ENCODE measurements around the gene DNAAF8.

DNA sequence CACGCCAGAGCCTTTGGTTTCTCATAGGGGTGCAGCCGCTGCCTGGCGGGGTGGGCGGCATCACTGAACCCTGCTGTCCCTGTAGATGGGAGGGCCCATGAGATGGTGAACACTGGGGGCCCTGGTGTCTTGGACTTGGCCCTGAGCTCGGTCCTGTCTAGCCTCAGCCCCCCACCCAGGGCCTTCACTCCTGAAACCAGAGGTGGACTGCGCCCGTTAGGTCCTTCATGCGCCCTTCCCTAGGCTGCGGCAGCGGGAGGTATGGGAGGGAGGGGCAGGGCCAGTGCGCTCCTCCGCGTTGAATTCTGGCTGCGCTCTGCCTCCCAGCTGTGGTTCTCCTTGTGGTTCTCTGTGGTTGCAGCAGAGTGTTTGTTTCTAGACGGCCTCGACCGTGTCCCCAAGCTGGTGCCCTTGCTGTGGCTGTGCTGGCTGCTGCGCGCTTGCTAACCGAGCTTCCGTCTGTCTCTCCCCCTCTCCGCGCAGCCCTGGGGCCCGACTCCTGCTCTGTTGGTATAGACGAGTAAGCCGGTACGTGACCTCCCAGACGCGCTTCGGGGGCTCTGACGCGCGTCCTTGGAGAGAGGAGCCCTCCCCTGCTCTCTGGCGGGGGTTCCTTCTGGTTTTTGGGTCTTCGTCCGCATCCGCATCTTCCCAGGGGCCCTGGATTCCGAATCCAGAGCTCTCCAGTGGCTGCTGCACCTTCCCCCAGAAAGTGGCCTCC, 48.4 kb upstream of the DNAAF8 start:
- TF ChIP-seq EZH2 (IDR thresholded peaks at IDR 0.05; ENCODE audit: borderline replicate concordance, insufficient read depth, low read length, poor library complexity, severe bottlenecking) (no peak), EP300 (conservative IDR thresholded peaks at IDR 0.05; ENCODE audit: poor library complexity, severe bottlenecking) (no peak), POLR2AphosphoS5 (IDR thresholded peaks at IDR 0.05) (no peak), CTCF (IDR thresholded peaks at IDR 0.05; ENCODE audit: poor library complexity, severe bottlenecking) (no peak), MXI1 (conservative IDR thresholded peaks at IDR 0.05; ENCODE audit: poor library complexity, severe bottlenecking) (no peak)
